Measurements from ENCODE around the gene PLOD2. TPM values are rescaled to one million over a fixed set of nuclear protein-coding genes. Genes with fewer than 3 reads are reported as not detected.

The PLOD2 gene
- total RNA-seq, 3 donors from 2014 or later: 92.9 to 113 (median 101) TPM

GRCh38 chr3:146154316-146154715, 6.7 kb downstream of the PLOD2 start:
- DNase-seq: no peak
- intact Hi-C loops (cut with DNase I, micrococcal nuclease): no loop called here
- Histone ChIP-seq H3K4me1 (ENCODE audit: low read depth) (peaks cover 28% of the 10 kb centered on the region), H3K9me3 (no peaks in the 10 kb centered on the region), H3K4me3 (no peak overlapping the region), H3K36me3 (ENCODE audit: low read depth) (no peaks in the 10 kb centered on the region)
- TF ChIP-seq CTCF (IDR thresholded peaks at IDR 0.05): no peak
- peak; percentile 40 for ATAC-seq

DNA sequence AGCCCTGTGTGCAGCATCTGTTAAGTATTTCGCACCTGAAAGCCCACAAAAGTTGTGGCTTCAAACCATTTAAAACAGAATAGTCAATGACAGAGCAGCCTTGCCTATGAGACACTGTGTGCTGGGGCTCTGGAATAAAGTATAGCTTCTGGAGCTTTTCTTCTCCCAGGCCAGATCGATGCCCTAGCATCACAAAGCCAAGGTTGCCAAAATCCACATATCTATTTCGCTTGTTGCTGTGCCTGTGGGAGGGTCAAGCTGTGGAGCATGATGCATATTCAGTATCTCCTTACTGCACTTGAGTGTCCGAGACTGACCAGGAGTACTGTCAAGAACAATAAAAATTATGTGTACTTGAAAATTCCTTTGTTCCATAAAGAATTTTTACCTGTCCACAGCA, 7.6 kb downstream of the PLOD2 start:
- Histone ChIP-seq H3K9me3 (no peaks in the 10 kb centered on the region), H3K36me3 (ENCODE audit: low read depth) (no peaks in the 10 kb centered on the region), H3K4me1 (ENCODE audit: low read depth) (peaks cover 28% of the 10 kb centered on the region), H3K4me3 (no peak overlapping the region)
- ATAC-seq: no peak
- TF ChIP-seq CTCF (IDR thresholded peaks at IDR 0.05): no peak
- DNase-seq: no peak
- intact Hi-C loops (cut with DNase I, micrococcal nuclease): no loop called here

DNA sequence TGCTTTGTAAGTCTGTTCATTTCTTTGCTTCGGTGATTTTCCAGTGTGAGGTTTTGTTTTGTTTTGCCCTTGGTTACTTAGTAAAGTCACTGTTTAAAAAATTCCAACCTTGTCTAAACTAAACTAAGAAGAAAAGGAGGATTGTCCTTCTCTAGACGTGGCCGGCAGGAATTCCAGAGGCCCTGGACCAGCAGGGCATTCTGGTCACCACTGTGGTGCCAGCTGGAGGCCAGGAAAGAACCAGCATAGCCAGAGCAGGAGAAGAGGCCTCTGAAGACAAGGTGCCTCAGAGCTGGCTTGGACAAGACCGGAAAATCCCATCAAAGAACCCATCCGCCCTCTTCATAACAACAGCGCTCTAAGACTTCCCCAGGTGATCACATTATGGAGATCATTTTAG, 8.2 kb downstream of the PLOD2 start:
- TF ChIP-seq CTCF (IDR thresholded peaks at IDR 0.05): no peak
- peaks cover 27% of the 10 kb centered on the region for H3K4me1 ChIP-seq (ENCODE audit: low read depth)
- no peak overlapping the region for H3K4me3 ChIP-seq
- DNase-seq: no peak
- no peaks in the 10 kb centered on the region for H3K9me3 ChIP-seq
- intact Hi-C loops (cut with DNase I, micrococcal nuclease): no loop called here
- no peak for ATAC-seq
- no peaks in the 10 kb centered on the region for H3K36me3 ChIP-seq (ENCODE audit: low read depth)

GRCh38 chr3:146148468-146148931, 12.5 kb downstream of the PLOD2 start:
- Histone ChIP-seq H3K9me3 (no peaks in the 10 kb centered on the region), H3K4me3 (no peak overlapping the region), H3K4me1 (ENCODE audit: low read depth) (peaks cover 4% of the 10 kb centered on the region), H3K36me3 (ENCODE audit: low read depth) (no peaks in the 10 kb centered on the region)
- ATAC-seq (no peak), DNase-seq (no peak)
- TF ChIP-seq CTCF (IDR thresholded peaks at IDR 0.05): no peak
- intact Hi-C loops (cut with DNase I, micrococcal nuclease): no loop called here

GRCh38 chr3:146145642-146146041, 15.3 kb downstream of the PLOD2 start:
- no peak for TF ChIP-seq CTCF (IDR thresholded peaks at IDR 0.05)
- H3K36me3 ChIP-seq (ENCODE audit: low read depth): no peaks in the 10 kb centered on the region
- H3K4me3 ChIP-seq: no peak overlapping the region
- H3K4me1 ChIP-seq (ENCODE audit: low read depth): no peaks in the 10 kb centered on the region
- H3K9me3 ChIP-seq: no peaks in the 10 kb centered on the region
- DNase-seq (no peak), ATAC-seq (no peak)
- intact Hi-C loops (cut with DNase I, micrococcal nuclease): no loop called here

DNA sequence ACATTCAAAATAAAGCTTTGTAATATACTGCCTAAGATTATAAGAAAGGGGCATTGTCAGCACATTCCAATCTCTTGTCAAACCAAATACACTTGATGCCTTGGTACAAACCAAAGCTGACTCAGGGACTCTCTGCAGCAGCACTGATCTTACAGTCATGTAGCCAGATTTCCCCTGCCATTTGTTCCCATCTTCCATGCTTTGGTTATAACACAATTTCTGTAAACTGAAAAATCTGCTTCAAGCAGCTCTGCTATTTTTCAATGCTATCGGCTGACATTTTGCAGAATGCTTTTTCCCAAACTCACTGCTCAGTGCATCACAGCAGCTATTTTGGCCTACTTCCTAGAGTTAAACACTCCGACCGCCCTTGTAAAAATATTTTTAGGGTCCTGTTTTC, 18.2 kb downstream of the PLOD2 start:
- no peak for DNase-seq
- no peak for TF ChIP-seq CTCF (IDR thresholded peaks at IDR 0.05)
- H3K9me3 ChIP-seq: no peaks in the 10 kb centered on the region
- H3K4me3 ChIP-seq: no peak overlapping the region
- ATAC-seq: peak; percentile 28
- no peaks in the 10 kb centered on the region for H3K4me1 ChIP-seq (ENCODE audit: low read depth)
- no peaks in the 10 kb centered on the region for H3K36me3 ChIP-seq (ENCODE audit: low read depth)
- intact Hi-C loops (cut with DNase I, micrococcal nuclease): no loop called here

Data from mucosa of descending colon (tissue), 3 donors.